22Rv1 (cell line): ENCODE results near the gene SSBP2.

Experiments
- CTCF ChIP-seq: fragments of 450-650 bp; IDR thresholded peaks from 2 replicates; pipeline ENCODE4 v1.5.1; 2017; ENCODE audit warnings: mild to moderate bottlenecking
- ZFX ChIP-seq: fragments of 450-650 bp; IDR thresholded peaks from 2 replicates; pipeline ENCODE4 v1.6.1; 2017; ENCODE audit warnings: antibody characterized with exemption, borderline replicate concordance

- TF ChIP-seq CTCF (no peak), ZFX (no peak)
These were observed 21.6 kb upstream of the SSBP2 start for GRCh38 chr5:81772488-81772887.
